ENCODE results near the gene NEAT1.

DNA sequence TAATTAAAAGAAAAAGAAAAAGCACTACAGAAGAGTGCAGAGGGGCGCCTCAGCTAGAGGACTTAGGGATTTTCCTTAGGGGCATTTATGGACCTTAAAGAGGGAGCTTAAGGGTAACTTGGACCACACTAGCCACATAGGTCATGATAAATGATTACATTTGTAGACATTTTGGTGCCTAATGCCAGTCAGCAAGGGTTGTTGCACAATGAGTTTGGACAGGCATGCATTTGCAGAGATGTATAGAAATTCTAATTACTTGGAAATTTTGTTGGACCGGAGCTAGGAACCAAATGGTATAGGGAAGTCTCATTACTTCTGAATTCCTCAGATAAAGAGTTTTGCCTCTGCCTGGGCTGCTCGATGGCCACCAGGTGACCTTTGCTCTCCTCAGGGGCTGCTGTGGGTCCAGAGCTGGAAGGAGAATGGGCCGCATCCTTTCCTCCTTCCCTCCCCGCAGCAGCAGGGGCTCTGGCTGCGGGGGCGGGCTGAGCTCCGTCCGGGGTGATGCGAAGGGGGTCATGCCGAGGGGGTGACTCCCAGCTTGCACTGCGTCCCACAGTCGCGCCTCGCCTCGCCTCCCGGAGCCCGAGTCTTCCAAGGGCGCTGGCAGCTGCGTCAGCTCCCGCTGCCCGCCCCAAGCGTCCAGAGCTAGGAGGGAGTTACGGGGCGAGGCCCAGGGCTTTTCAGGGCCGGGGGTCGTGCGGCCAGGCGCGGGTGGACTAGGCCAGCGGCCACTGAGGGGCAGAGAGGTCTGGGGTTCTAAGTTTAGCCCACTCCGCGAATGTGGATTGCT, 56.0 kb downstream of the NEAT1 start:
- TF ChIP-seq NFRKB (IDR thresholded peaks at IDR 0.05) (no peak), BHLHE40 (IDR thresholded peaks at IDR 0.05; ENCODE audit: borderline replicate concordance) (no peak), FOXA1 (IDR thresholded peaks at IDR 0.05) (no peak), SP1 (IDR thresholded peaks at IDR 0.05) (no peak), SUZ12 (IDR thresholded peaks at IDR 0.05) (no peak), FOXM1 (IDR thresholded peaks at IDR 0.05; ENCODE audit: borderline replicate concordance) (no peak), FOXK2 (IDR thresholded peaks at IDR 0.05) (no peak)

Data from HEK293T (cell line).